IMR-90 (cell line): Measurements from ENCODE around the gene ATG5. TPM values are rescaled to one million over a fixed set of nuclear protein-coding genes. Genes with fewer than 3 reads are reported as not detected.
"Not testable (repeated sequence)": the region's sequence is repeated elsewhere in the genome, so short reads cannot be mapped to it uniquely, and the experiment has no call there.

Source experiments
- ATAC-seq: fragments of 200-7000 bp; cut with Tn5 transposase; 2 replicates; pipeline ENCODE4 v1.9.1; 2020; ENCODE audit warnings: low read depth, mild to moderate bottlenecking, moderate library complexity
- BruUV-seq: library from RNA; stranded (reverse); fragments of 400-500 nt; replicated peaks from 2 replicates; lab custom pipeline; 2021; lab: Mats Ljungman, UMichigan
- CTCF ChIA-PET: fragments of 300-600 bp; formaldehyde crosslinking; extraction: SDS; loops from one replicate; lab custom pipeline; 2021; ENCODE audit warnings: antibody characterized with exemption; lab: Yijun Ruan, JAX
- POLR2A ChIA-PET: fragments of 300-600 bp; sonication (Branson Sonifier 250); formaldehyde crosslinking; loops from one replicate; lab custom pipeline; 2022; ENCODE audit warnings: antibody characterized with exemption; ENCODE audit not compliant: unreplicated experiment; lab: Charles Lee
- DNase-seq: peaks from one replicate; pipeline ENCODE4 v3.0.0; 2013
- H2AFZ ChIP-seq: replicated peaks from 2 replicates; pipeline ENCODE3; 2013; ENCODE audit warnings: low read length, mild to moderate bottlenecking; ENCODE audit not compliant: poor library complexity
- H2AK5ac ChIP-seq: 2 replicates; pipeline ENCODE4 v1.6.1; 2013; ENCODE audit warnings: low read depth, low read length, inconsistent platforms
- H2AK9ac ChIP-seq: replicated peaks from 2 replicates; pipeline ENCODE3; 2013; ENCODE audit warnings: mild to moderate bottlenecking, low read depth, low read length, moderate library complexity; ENCODE audit not compliant: poor library complexity
- H2BK120ac ChIP-seq: 2 replicates; pipeline ENCODE4 v1.6.1; 2013; ENCODE audit warnings: low read depth, low read length, inconsistent platforms
- H2BK15ac ChIP-seq: 3 replicates; pipeline ENCODE4 v1.6.1; 2013; ENCODE audit warnings: low read depth, low read length, inconsistent platforms
- H2BK20ac ChIP-seq: 2 replicates; pipeline ENCODE4 v1.6.1; 2013; ENCODE audit warnings: low read depth, mild to moderate bottlenecking, inconsistent platforms, low read length, moderate library complexity
- H2BK5ac ChIP-seq: 2 replicates; pipeline ENCODE4 v1.6.1; 2013; ENCODE audit warnings: mild to moderate bottlenecking, low read depth, low read length, inconsistent platforms; ENCODE audit not compliant: poor library complexity, severe bottlenecking
- H3K14ac ChIP-seq: replicated peaks from 2 replicates; pipeline ENCODE4 v1.6.1; 2013; ENCODE audit warnings: low read depth, low read length, inconsistent platforms
- H3K18ac ChIP-seq: 2 replicates; pipeline ENCODE4 v1.6.1; 2013; ENCODE audit warnings: low read depth, low read length, control low read depth
- H3K23ac ChIP-seq: 2 replicates; pipeline ENCODE4 v1.6.1; 2013; ENCODE audit warnings: low read depth, low read length, inconsistent platforms
- H3K27ac ChIP-seq: 2 replicates; pipeline ENCODE4 v1.5.1; 2013; ENCODE audit warnings: mild to moderate bottlenecking, control low read depth, low read length; ENCODE audit not compliant: insufficient read depth
- H3K27me3 ChIP-seq: 2 replicates; pipeline ENCODE4 v1.6.1; 2013; ENCODE audit warnings: low read length; ENCODE audit not compliant: control insufficient read depth, insufficient read depth
- H3K36me3 ChIP-seq: 2 replicates; pipeline ENCODE4 v1.6.1; 2013; ENCODE audit warnings: low read length, mixed read lengths; ENCODE audit not compliant: control insufficient read depth, insufficient read depth
- H3K4ac ChIP-seq: 2 replicates; pipeline ENCODE4 v1.6.1; 2013; ENCODE audit warnings: low read depth, low read length, inconsistent platforms
- H3K4me1 ChIP-seq: 2 replicates; pipeline ENCODE4 v1.6.1; 2013; ENCODE audit warnings: low read length, mixed read lengths; ENCODE audit not compliant: control insufficient read depth, insufficient read depth
- H3K4me2 ChIP-seq: 2 replicates; pipeline ENCODE4 v1.6.1; 2013; ENCODE audit warnings: low read depth, mild to moderate bottlenecking, control low read depth, low read length, moderate library complexity
- H3K4me3 ChIP-seq: 2 replicates; pipeline ENCODE4 v1.5.1; 2013; ENCODE audit warnings: low read depth, mild to moderate bottlenecking, control low read depth, low read length, moderate library complexity; ENCODE audit not compliant: insufficient read depth
- H3K56ac ChIP-seq: 2 replicates; pipeline ENCODE4 v1.6.1; 2013; ENCODE audit warnings: low read length, inconsistent platforms; ENCODE audit not compliant: insufficient read depth; ENCODE audit errors: extremely low read depth
- H3K79me1 ChIP-seq, 2 experiments: 2 replicates each; pipeline ENCODE4 v1.6.1; 2013; ENCODE audit warnings: low read length in 2 of 2, inconsistent platforms in 1 of 2, low read depth in 1 of 2
- H3K9ac ChIP-seq: 2 replicates; pipeline ENCODE4 v1.6.1; 2013; ENCODE audit warnings: low read depth, low read length, control low read depth
- H3K9me1 ChIP-seq: 2 replicates; pipeline ENCODE4 v1.6.1; 2013; ENCODE audit warnings: low read length, inconsistent platforms; ENCODE audit not compliant: insufficient read depth
- H3K9me3 ChIP-seq: 2 replicates; pipeline ENCODE4 v1.6.1; 2013; ENCODE audit warnings: low read length; ENCODE audit not compliant: control insufficient read depth, insufficient read depth
- H4K20me1 ChIP-seq: 2 replicates; pipeline ENCODE4 v1.6.1; 2013; ENCODE audit warnings: low read length, inconsistent platforms; ENCODE audit not compliant: insufficient read depth
- H4K5ac ChIP-seq: 2 replicates; pipeline ENCODE4 v1.6.1; 2013; ENCODE audit warnings: mild to moderate bottlenecking, low read depth, low read length, control low read depth
- H4K8ac ChIP-seq, 2 experiments: 2 replicates each; pipeline ENCODE4 v1.6.1; 2013; ENCODE audit warnings: low read depth in 2 of 2, low read length in 2 of 2, control low read depth in 1 of 2, inconsistent platforms in 1 of 2
- H4K91ac ChIP-seq: 2 replicates; pipeline ENCODE4 v1.6.1; 2013; ENCODE audit warnings: low read depth, low read length, inconsistent platforms; ENCODE audit not compliant: insufficient read depth
- WGBS, 2 experiments: methylation state at CpG; one replicate each; pipeline versions ENCODE4 v1.1.5 to v1.1.7; 2013; ENCODE audit warnings: missing lambda C conversion rate in 2 of 2; ENCODE audit not compliant: insufficient read length in 1 of 2; ENCODE audit errors: extremely low coverage in 2 of 2; 5-methylcytosine and 5-hydroxymethylcytosine counted together
- dilution Hi-C: fragments of 300-500 bp; cut with HindIII; formaldehyde crosslinking; loops from one replicate; pipeline ENCODE4 v1.14.3; 2018; ENCODE audit warnings: low sequenced_read_pairs; ENCODE audit not compliant: unreplicated experiment
- in situ Hi-C: fragments of 300-500 bp; cut with MboI; formaldehyde crosslinking; loops from 3 replicates; pipeline ENCODE4 v1.14.3; 2019; ENCODE audit warnings: low sequenced_read_pairs, inconsistent platforms, mixed read lengths
- intact Hi-C: fragments of 100-400 bp; cut with micrococcal nuclease; formaldehyde crosslinking; loops from 2 replicates; pipeline ENCODE4 v1.10.0; 2022
- polyA plus RNA-seq, 3 experiments: library from polyadenylated mRNA; depleted of rRNA; stranded (reverse); fragments of >200 nt; gene quantifications; 2 replicates each; pipeline ENCODE4 v1.2.3, GENCODE V29; 2012; ENCODE audit warnings: low replicate concordance in 1 of 3
- total RNA-seq: library from RNA; depleted of rRNA; stranded (reverse); fragments of >200 nt; gene quantifications from 2 replicates; pipeline ENCODE4 v1.2.3, GENCODE V29; 2012

The ATG5 gene
- total and polyA plus RNA-seq, 2 of the 4 experiments (the other 2 are of a cell fraction), result 13.5 to 28.0 TPM

DNA sequence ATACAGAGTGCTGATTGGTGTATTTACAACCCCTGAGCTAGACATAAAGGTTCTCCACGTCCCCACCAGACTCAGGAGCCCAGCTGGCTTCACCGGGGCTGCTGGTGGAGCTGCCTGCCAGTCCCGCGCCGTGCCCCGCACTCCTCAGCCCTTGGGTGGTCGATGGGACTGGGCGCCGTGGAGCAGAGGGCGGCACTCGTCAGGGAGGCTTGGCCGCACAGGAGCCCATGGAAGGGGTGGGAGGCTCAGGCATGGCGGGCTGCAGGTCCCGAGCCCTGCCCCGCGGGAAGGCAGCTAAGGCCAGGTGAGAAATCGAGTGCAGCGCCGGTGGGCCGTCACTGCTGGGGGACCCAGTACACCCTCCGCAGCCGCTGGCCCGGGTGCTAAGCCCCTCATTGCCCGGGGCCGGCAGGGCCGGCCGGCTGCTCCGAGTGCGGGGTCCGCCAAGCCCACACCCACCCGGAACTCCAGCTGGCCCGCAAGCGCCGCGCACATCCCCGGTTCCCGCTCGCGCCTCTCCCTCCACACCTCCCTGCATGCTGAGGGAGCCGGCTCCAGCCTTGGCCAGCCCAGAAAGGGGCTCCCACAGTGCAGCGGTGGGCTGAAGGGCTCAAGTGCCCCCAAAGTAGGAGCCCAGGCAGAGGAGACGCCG, 56.2 kb downstream of the ATG5 start:
- H3K4me1 ChIP-seq, H4K20me1 ChIP-seq, H3K9ac ChIP-seq, BruUV-seq, DNase-seq, H3K27me3 ChIP-seq, H4K91ac ChIP-seq, dilution Hi-C loops, H4K5ac ChIP-seq, H2BK20ac ChIP-seq, H2AFZ ChIP-seq, in situ Hi-C loops, H3K4me2 ChIP-seq, H3K56ac ChIP-seq, POLR2A ChIA-PET, H3K4me3 ChIP-seq, H2BK120ac ChIP-seq, H2BK15ac ChIP-seq, intact Hi-C loops, H3K27ac ChIP-seq, H3K4ac ChIP-seq, H2AK9ac ChIP-seq, H2BK5ac ChIP-seq, H3K9me1 ChIP-seq, H3K23ac ChIP-seq, H3K36me3 ChIP-seq, H3K18ac ChIP-seq, H3K14ac ChIP-seq, ATAC-seq, H2AK5ac ChIP-seq, CTCF ChIA-PET, H3K9me3 ChIP-seq, H4K8ac ChIP-seq: not testable (repeated sequence)
- 100% methylated on average over 9 of the region's 43 CpGs; no CpG with 5 or more reads in 1 of the 2 experiments for WGBS, 2 experiments
- H3K79me1 ChIP-seq, result peaks cover 23 to 27% of the 10 kb centered on the region in 2 experiments

DNA sequence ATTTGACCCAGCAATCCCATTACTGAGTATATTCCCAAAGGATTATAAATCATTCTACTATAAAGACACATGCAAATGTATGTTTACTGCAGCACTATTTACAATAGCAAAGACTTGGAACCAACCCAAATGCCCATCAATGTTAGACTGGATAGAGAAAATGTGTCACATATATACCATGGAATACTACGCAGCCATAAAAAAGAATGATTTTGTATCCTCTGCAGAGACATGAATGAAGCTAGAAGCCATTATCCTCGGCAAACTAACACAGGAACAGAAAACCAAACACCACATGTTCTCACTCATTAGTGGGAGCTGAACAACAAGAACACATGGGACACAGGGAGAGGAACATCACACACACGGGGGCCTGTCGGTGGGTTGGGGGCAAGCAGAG, 57.1 kb downstream of the ATG5 start:
- DNase-seq, intact Hi-C loops, H3K27me3 ChIP-seq, H4K91ac ChIP-seq, H3K18ac ChIP-seq, H3K56ac ChIP-seq, H2BK5ac ChIP-seq, H3K4me2 ChIP-seq, POLR2A ChIA-PET, H3K9me1 ChIP-seq, dilution Hi-C loops, H2BK120ac ChIP-seq, H3K4ac ChIP-seq, H3K9me3 ChIP-seq, in situ Hi-C loops, CTCF ChIA-PET, H2AFZ ChIP-seq, H2AK5ac ChIP-seq, H4K20me1 ChIP-seq, H4K8ac ChIP-seq, H3K4me3 ChIP-seq, H4K5ac ChIP-seq, BruUV-seq, H2BK15ac ChIP-seq, H3K23ac ChIP-seq, H2AK9ac ChIP-seq, H3K4me1 ChIP-seq, H3K14ac ChIP-seq, H2BK20ac ChIP-seq, ATAC-seq, H3K9ac ChIP-seq, H3K27ac ChIP-seq, H3K36me3 ChIP-seq: not testable (repeated sequence)
- peaks cover 19 to 24% of the 10 kb centered on the region in 2 experiments for H3K79me1 ChIP-seq
- whole genome bisulfite sequencing, 2 experiments, result no CpG with 5 or more reads among the region's 4 CpGs
